Measurements from ENCODE around the gene SLC5A2. TPM values are rescaled to one million over a fixed set of nuclear protein-coding genes. Genes with fewer than 3 reads are reported as not detected.

The SLC5A2 gene
- total RNA-seq, 4 donors from 2014 or later = 0.83 to 2.4 TPM; not detected in 2

DNA sequence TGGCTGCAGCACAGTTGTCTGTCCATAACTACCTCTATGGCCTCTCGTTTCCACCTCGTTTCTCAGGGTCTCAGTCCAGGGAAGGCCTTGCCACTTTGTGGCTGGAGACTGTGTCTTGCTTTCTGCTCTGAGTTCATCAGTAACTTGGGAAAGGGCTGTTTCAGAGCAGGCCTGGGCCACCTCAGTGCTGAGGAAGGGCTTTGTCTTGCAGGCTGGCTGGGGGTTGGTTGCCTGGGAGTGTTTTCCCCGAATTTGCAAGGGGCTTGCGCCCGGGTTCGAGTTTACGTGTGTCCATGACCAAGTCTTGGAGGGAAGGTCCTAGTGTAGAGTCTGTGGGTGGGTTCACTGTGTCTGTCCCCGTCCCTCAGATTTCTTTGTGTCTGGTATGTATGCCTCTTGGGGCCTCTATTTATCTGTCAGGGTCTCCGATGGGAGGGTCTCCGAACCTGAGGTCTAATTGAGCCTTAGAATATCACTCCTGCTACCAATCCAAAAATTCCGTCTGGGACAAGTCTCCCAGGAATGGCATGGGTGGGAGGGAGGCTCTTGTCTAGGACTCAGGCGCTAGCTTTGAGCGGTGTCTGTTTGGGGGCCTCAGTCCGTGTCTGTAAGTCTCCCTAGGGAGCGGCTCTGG, 11.6 kb upstream of the SLC5A2 start:
- Histone ChIP-seq H3K4me1 (peaks cover 7 to 18% of the 10 kb centered on the region in 2 donors), H3K4me3 (peak overlapping the region; percentile 83 to 93), H3K27me3 (no peaks in the 10 kb centered on the region), H3K9me3 (no peaks in the 10 kb centered on the region), H3K36me3 (no peaks in the 10 kb centered on the region), H3K27ac (peak overlapping the region; percentile 99 to 100)
- DNase-seq = no peak
- intact Hi-C loops (cut with DNase I; ENCODE audit: low total_unique reads) = no loop called here
- no peak for TF ChIP-seq POLR2A (IDR thresholded peaks at IDR 0.05)
- TF ChIP-seq, protein P1, sequence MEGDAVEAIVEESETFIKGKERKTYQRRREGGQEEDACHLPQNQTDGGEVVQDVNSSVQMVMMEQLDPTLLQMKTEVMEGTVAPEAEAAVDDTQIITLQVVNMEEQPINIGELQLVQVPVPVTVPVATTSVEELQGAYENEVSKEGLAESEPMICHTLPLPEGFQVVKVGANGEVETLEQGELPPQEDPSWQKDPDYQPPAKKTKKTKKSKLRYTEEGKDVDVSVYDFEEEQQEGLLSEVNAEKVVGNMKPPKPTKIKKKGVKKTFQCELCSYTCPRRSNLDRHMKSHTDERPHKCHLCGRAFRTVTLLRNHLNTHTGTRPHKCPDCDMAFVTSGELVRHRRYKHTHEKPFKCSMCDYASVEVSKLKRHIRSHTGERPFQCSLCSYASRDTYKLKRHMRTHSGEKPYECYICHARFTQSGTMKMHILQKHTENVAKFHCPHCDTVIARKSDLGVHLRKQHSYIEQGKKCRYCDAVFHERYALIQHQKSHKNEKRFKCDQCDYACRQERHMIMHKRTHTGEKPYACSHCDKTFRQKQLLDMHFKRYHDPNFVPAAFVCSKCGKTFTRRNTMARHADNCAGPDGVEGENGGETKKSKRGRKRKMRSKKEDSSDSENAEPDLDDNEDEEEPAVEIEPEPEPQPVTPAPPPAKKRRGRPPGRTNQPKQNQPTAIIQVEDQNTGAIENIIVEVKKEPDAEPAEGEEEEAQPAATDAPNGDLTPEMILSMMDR (IDR thresholded peaks at IDR 0.05) = no peak

DNA sequence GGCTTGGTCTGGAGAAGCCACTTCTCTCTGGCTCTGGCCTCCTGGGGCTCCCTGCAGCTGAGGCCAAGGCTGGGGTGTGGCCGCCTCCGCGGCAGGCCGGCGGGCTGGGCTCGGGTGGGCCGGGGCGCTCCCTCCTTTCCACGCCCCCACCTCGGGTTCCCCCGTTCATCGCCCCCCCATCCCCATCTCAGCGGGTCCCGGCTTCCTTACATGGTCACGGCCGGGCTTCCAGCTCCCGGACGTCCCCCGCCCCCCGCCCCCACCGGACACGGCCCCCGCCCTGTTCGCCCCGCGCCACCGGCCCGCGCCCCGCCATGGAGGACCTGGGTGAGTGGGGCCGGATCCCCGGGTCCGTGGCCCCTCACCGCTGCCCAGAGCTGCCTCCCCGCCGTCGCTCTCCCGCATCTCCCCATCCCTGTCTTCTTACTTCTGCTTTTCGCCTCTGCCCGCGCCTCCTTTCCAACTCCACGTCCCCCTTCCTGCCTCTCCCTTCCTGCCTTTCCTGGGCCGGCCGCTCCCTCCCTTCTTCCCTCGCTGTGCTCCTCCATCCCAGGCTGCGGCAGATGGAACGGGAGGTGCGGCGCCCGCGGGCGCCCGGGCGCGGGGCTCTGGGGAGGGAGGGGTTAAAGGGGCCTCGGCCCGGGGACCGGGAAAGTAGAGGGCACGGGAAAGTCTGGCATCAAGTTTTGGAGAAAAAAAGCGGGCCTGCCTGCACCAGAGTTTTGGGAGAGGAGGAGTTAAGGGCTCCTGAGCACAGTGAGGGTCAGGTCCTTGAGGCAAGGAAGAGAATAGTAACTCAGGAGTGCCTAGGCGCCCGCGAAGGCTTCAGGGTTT, 10.8 kb upstream of the SLC5A2 start, which contains the start of gene TGFB1I1:
TGFB1I1 (plus strand) TSS at position 278 of the 834 bp plus-strand sequence; CDS start at position 315, 37 bp downstream.
- peak; percentile 30 to 59 for TF ChIP-seq POLR2A (IDR thresholded peaks at IDR 0.05)
- TF ChIP-seq, protein P1 (IDR thresholded peaks at IDR 0.05) = no peak
- Histone ChIP-seq H3K27me3 (no peaks in the 10 kb centered on the region), H3K4me3 (peak within 1 kb of the TSS; percentile 83 to 93), H3K27ac (peak within 1 kb of the TSS; percentile 99 to 100), H3K4me1 (peaks cover 7 to 18% of the 10 kb centered on the region in 2 donors), H3K9me3 (no peaks in the 10 kb centered on the region), H3K36me3 (no peaks in the 10 kb centered on the region)
- intact Hi-C loops (cut with DNase I; ENCODE audit: low total_unique reads) = no loop called here
- peak; percentile 90 to 92 for DNase-seq

DNA sequence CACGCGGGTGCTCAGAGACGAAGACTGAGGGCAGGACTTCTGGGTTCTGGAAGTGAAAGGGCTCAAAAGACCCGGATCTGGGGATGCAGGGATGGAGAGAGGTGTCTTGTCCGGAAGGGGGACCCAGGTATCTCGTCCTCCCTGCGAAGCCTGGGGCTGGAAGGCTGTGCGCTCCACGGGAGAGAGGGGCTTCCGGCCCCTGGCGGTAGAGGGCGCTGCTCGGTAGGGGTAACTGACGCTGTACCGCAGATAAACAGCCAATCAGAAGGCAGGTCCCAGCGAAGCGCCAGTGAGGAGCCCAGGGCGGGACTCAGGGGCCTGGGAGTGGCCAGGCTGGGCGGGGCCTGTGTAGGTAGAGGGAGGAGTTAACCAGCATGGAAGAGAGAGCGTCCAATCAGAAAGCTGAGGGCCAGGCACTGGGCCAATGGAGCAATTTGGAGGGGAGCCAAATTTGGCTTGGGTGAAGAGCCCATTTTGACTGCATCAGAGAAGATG, 10.2 kb upstream of the SLC5A2 start:
- H3K27ac ChIP-seq = peak overlapping the region; percentile 99 to 100
- intact Hi-C loops (cut with DNase I; ENCODE audit: low total_unique reads) = no loop called here
- peaks cover 7 to 18% of the 10 kb centered on the region in 2 donors for H3K4me1 ChIP-seq

DNA sequence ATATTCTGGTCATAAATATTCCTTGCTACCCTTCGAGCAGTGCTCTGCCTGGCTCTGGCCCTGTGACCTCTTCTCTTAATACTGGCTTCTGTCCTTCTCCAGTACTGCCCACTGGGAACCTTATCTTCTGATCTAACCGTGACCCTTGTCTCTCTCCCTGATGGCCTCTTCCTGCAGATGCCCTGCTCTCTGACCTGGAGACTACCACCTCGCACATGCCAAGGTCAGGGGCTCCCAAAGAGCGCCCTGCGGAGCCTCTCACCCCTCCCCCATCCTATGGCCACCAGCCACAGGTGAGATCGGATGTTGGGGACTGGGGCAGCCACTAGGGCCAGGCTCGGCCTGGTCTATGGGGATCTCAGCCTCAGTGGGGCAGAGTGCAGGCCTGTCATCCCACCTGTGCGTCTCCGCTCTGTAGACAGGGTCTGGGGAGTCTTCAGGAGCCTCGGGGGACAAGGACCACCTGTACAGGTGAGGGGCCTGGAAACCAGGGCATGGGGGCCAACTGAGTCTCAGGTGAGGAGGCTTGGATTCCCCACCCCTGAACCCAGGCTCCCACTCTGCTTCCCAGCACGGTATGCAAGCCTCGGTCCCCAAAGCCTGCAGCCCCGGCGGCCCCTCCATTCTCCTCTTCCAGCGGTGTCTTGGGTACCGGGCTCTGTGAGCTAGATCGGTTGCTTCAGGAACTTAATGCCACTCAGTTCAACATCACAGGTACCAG, 9.5 kb upstream of the SLC5A2 start:
- TF ChIP-seq, protein P1 (IDR thresholded peaks at IDR 0.05) = no peak
- TF ChIP-seq POLR2A (IDR thresholded peaks at IDR 0.05) = no peak
- Histone ChIP-seq H3K4me1 (peaks cover 7 to 18% of the 10 kb centered on the region in 2 donors), H3K4me3 (peak overlapping the region in 1 of 2 donors; percentile 83), H3K36me3 (no peaks in the 10 kb centered on the region), H3K27me3 (no peaks in the 10 kb centered on the region), H3K9me3 (no peaks in the 10 kb centered on the region), H3K27ac (peak overlapping the region; percentile 99 to 100)
- DNase-seq = no peak
- intact Hi-C loops (cut with DNase I; ENCODE audit: low total_unique reads) = no loop called here

More for the DNA sequence above, 10.2 kb upstream of the SLC5A2 start:
- Histone ChIP-seq H3K9me3 (no peaks in the 10 kb centered on the region), H3K36me3 (no peaks in the 10 kb centered on the region), H3K4me3 (peak overlapping the region; percentile 83 to 93), H3K27me3 (no peaks in the 10 kb centered on the region)
- peak; percentile 97 for DNase-seq
- peak in 1 of 2 donors; percentile 23 for TF ChIP-seq POLR2A (IDR thresholded peaks at IDR 0.05)
- TF ChIP-seq, protein P1 (IDR thresholded peaks at IDR 0.05) = peak; percentile 56 to 91 (median 74)

Data from uterus (tissue), 4 donors.